Measurements from ENCODE around the gene ABCA13.

The ABCA13 gene

GRCh38 chr7:48180981-48181380, 9.7 kb downstream of the ABCA13 start:
- H3K4me2 ChIP-seq (ENCODE audit: low read length), result no peak overlapping the region
- no peak overlapping the region for H3K4me3 ChIP-seq (ENCODE audit: low read length)
- no peaks in the 10 kb centered on the region for H4K20me1 ChIP-seq (ENCODE audit: insufficient read depth, low read length)
- H3K79me2 ChIP-seq (ENCODE audit: low read length), result no peaks in the 10 kb centered on the region
- no peaks in the 10 kb centered on the region for H3K27me3 ChIP-seq (ENCODE audit: low read depth, low read length)
- H3K9ac ChIP-seq (ENCODE audit: low read length), result no peak overlapping the region
- H2AFZ ChIP-seq (ENCODE audit: low read depth, low read length), result no peak overlapping the region
- no peaks in the 10 kb centered on the region for H3K36me3 ChIP-seq (replicated peaks; ENCODE audit: low read depth, low read length)
- no peaks in the 10 kb centered on the region for H3K9me3 ChIP-seq (ENCODE audit: insufficient read depth, low read length)
- no peaks in the 10 kb centered on the region for H3K4me1 ChIP-seq (ENCODE audit: low read length)
- TF ChIP-seq EZH2phosphoT487 (IDR thresholded peaks at IDR 0.05; ENCODE audit: low read depth) (no peak), CTCF (IDR thresholded peaks at IDR 0.05; ENCODE audit: low read depth, low read length) (no peak)
- no peak overlapping the region for H3K27ac ChIP-seq (ENCODE audit: low read length)

GRCh38 chr7:48182718-48183369, 11.6 kb downstream of the ABCA13 start:
- H3K4me3 ChIP-seq (ENCODE audit: low read length), result no peak overlapping the region
- H3K36me3 ChIP-seq (replicated peaks; ENCODE audit: low read depth, low read length), result no peaks in the 10 kb centered on the region
- H2AFZ ChIP-seq (ENCODE audit: low read depth, low read length), result no peak overlapping the region
- H3K27ac ChIP-seq (ENCODE audit: low read length), result no peak overlapping the region
- no peaks in the 10 kb centered on the region for H3K9me3 ChIP-seq (ENCODE audit: insufficient read depth, low read length)
- H3K27me3 ChIP-seq (ENCODE audit: low read depth, low read length), result no peaks in the 10 kb centered on the region
- H3K79me2 ChIP-seq (ENCODE audit: low read length), result no peaks in the 10 kb centered on the region
- no peak for TF ChIP-seq CTCF (IDR thresholded peaks at IDR 0.05; ENCODE audit: low read depth, low read length)
- TF ChIP-seq EZH2phosphoT487 (IDR thresholded peaks at IDR 0.05; ENCODE audit: low read depth), result no peak
- no peaks in the 10 kb centered on the region for H3K4me1 ChIP-seq (ENCODE audit: low read length)
- no peaks in the 10 kb centered on the region for H4K20me1 ChIP-seq (ENCODE audit: insufficient read depth, low read length)
- no peak overlapping the region for H3K4me2 ChIP-seq (ENCODE audit: low read length)
- no peak overlapping the region for H3K9ac ChIP-seq (ENCODE audit: low read length)

- no peaks in the 10 kb centered on the region for H3K9me3 ChIP-seq (ENCODE audit: insufficient read depth, low read length)
- H3K79me2 ChIP-seq (ENCODE audit: low read length), result no peaks in the 10 kb centered on the region
- no peaks in the 10 kb centered on the region for H3K27me3 ChIP-seq (ENCODE audit: low read depth, low read length)
- no peak overlapping the region for H2AFZ ChIP-seq (ENCODE audit: low read depth, low read length)
- no peak overlapping the region for H3K9ac ChIP-seq (ENCODE audit: low read length)
- H3K4me3 ChIP-seq (ENCODE audit: low read length), result no peak overlapping the region
- no peak overlapping the region for H3K27ac ChIP-seq (ENCODE audit: low read length)
- H3K36me3 ChIP-seq (replicated peaks; ENCODE audit: low read depth, low read length), result no peaks in the 10 kb centered on the region
- no peak for TF ChIP-seq CTCF (IDR thresholded peaks at IDR 0.05; ENCODE audit: low read depth, low read length)
- no peak for TF ChIP-seq EZH2phosphoT487 (IDR thresholded peaks at IDR 0.05; ENCODE audit: low read depth)
- H3K4me1 ChIP-seq (ENCODE audit: low read length), result no peaks in the 10 kb centered on the region
- no peaks in the 10 kb centered on the region for H4K20me1 ChIP-seq (ENCODE audit: insufficient read depth, low read length)
- no peak overlapping the region for H3K4me2 ChIP-seq (ENCODE audit: low read length)
Observed at GRCh38 chr7:48183370-48183743, 12.1 kb downstream of the ABCA13 start.

GRCh38 chr7:48183965-48184364, 12.7 kb downstream of the ABCA13 start:
- H2AFZ ChIP-seq (ENCODE audit: low read depth, low read length), result no peak overlapping the region
- TF ChIP-seq EZH2phosphoT487 (IDR thresholded peaks at IDR 0.05; ENCODE audit: low read depth), result no peak
- no peak for TF ChIP-seq CTCF (IDR thresholded peaks at IDR 0.05; ENCODE audit: low read depth, low read length)
- no peaks in the 10 kb centered on the region for H3K79me2 ChIP-seq (ENCODE audit: low read length)
- no peaks in the 10 kb centered on the region for H3K36me3 ChIP-seq (replicated peaks; ENCODE audit: low read depth, low read length)
- H4K20me1 ChIP-seq (ENCODE audit: insufficient read depth, low read length), result no peaks in the 10 kb centered on the region
- no peaks in the 10 kb centered on the region for H3K4me1 ChIP-seq (ENCODE audit: low read length)
- H3K4me2 ChIP-seq (ENCODE audit: low read length), result no peak overlapping the region
- H3K4me3 ChIP-seq (ENCODE audit: low read length), result no peak overlapping the region
- H3K27ac ChIP-seq (ENCODE audit: low read length), result no peak overlapping the region
- no peaks in the 10 kb centered on the region for H3K9me3 ChIP-seq (ENCODE audit: insufficient read depth, low read length)
- no peak overlapping the region for H3K9ac ChIP-seq (ENCODE audit: low read length)
- no peaks in the 10 kb centered on the region for H3K27me3 ChIP-seq (ENCODE audit: low read depth, low read length)

Data from OCI-LY3 (cell line).